ENCODE measurements around the gene CHMP4B.
A peak's percentile ranks its signal among the peaks of the same experiment; 100 is the strongest.

Gene CHMP4B

GRCh38 chr20:33841436-33841799 is 30.3 kb downstream of the CHMP4B start:
- DNase-seq: no peak

- DNase-seq: peak in 1 of 3 experiments; percentile 61
These were observed 31.2 kb downstream of the CHMP4B start for GRCh38 chr20:33842346-33842745.

GRCh38 chr20:33843050-33843449 is 31.9 kb downstream of the CHMP4B start:
- DNase-seq: peak in 2 of 3 experiments; percentile 74 to 88

- peak in 1 of 3 experiments; percentile 24 for DNase-seq
These were observed 32.7 kb downstream of the CHMP4B start for GRCh38 chr20:33843854-33844253.

- peak in 1 of 3 experiments; percentile 25 for DNase-seq
These were observed 35.3 kb downstream of the CHMP4B start for GRCh38 chr20:33846291-33846935.

GRCh38 chr20:33847006-33847405 is 35.9 kb downstream of the CHMP4B start:
- DNase-seq: no peak

- no peak for DNase-seq
These were observed 37.2 kb downstream of the CHMP4B start for GRCh38 chr20:33848391-33848790.

GRCh38 chr20:33850159-33850558 is 39.0 kb downstream of the CHMP4B start:
- no peak for DNase-seq

GRCh38 chr20:33851842-33852466 is 40.8 kb downstream of the CHMP4B start:
- no peak for DNase-seq

GRCh38 chr20:33852626-33853506 is 41.7 kb downstream of the CHMP4B start:
- no peak for DNase-seq

GRCh38 chr20:33853507-33853813 is 42.3 kb downstream of the CHMP4B start:
- no peak for DNase-seq

- DNase-seq: no peak
These were observed 46.8 kb downstream of the CHMP4B start for GRCh38 chr20:33857722-33858563.

- DNase-seq: no peak
These were observed 47.5 kb downstream of the CHMP4B start for GRCh38 chr20:33858666-33859065.

GRCh38 chr20:33859157-33859695 is 48.1 kb downstream of the CHMP4B start:
- no peak for DNase-seq

GRCh38 chr20:33859751-33860150 is 48.6 kb downstream of the CHMP4B start:
- DNase-seq: no peak

GRCh38 chr20:33861458-33861857 is 50.3 kb downstream of the CHMP4B start:
- no peak for DNase-seq

GRCh38 chr20:33862709-33863403 is 51.7 kb downstream of the CHMP4B start:
- DNase-seq: peak in 2 of 3 experiments; percentile 37 to 70

GRCh38 chr20:33863440-33864323 is 52.5 kb downstream of the CHMP4B start:
- no peak for DNase-seq

GRCh38 chr20:33864324-33864963 is 53.3 kb downstream of the CHMP4B start:
- no peak for DNase-seq

GRCh38 chr20:33865761-33866370 is 54.7 kb downstream of the CHMP4B start:
- no peak for DNase-seq
